ENCODE results near the gene ABCC4.

ABCC4 gene

GRCh38 chr13:95323930-95324662 lies 22.8 kb upstream of the ABCC4 start:
- POLR2A ChIA-PET = no interaction called here
- CTCF ChIA-PET = interaction anchor here (1.2 kb wide), 1 partner anchor 9 kb away, joined by 3 read pairs; no protein-coding TSS in a partner anchor
- DNase-seq (ENCODE audit: low read depth, low spot score) = no peak
- H3K4me3 ChIP-seq (ENCODE audit: low read depth, low read length) = no peak overlapping the region
- TF ChIP-seq CTCF (IDR thresholded peaks at IDR 0.05; ENCODE audit: insufficient read depth, low read length, missing control alignments) = no peak

- no peak for DNase-seq (ENCODE audit: low read depth, low spot score)
- POLR2A ChIA-PET = no interaction called here
- no peak overlapping the region for H3K4me3 ChIP-seq (ENCODE audit: low read depth, low read length)
- no peak for TF ChIP-seq CTCF (IDR thresholded peaks at IDR 0.05; ENCODE audit: insufficient read depth, low read length, missing control alignments)
- CTCF ChIA-PET = interaction anchor here (1.5 kb wide), 2 partner anchors 18 to 128 kb away, joined by 3 to 4 read pairs; no protein-coding TSS in a partner anchor
Measured at GRCh38 chr13:95319551-95320274, 18.5 kb upstream of the ABCC4 start.

GRCh38 chr13:95317039-95317989 lies 16.1 kb upstream of the ABCC4 start:
- DNase-seq (ENCODE audit: low read depth, low spot score) = no peak
- H3K4me3 ChIP-seq (ENCODE audit: low read depth, low read length) = no peak overlapping the region
- TF ChIP-seq CTCF (IDR thresholded peaks at IDR 0.05; ENCODE audit: insufficient read depth, low read length, missing control alignments) = no peak
- ChIA-PET CTCF (no interaction called here), POLR2A (no interaction called here)

- ChIA-PET CTCF (interaction anchor here (1.5 kb wide), 2 partner anchors 19 to 126 kb away, joined by 4 to 5 read pairs; no protein-coding TSS in a partner anchor), POLR2A (no interaction called here)
- no peak for TF ChIP-seq CTCF (IDR thresholded peaks at IDR 0.05; ENCODE audit: insufficient read depth, low read length, missing control alignments)
- H3K4me3 ChIP-seq (ENCODE audit: low read depth, low read length) = no peak overlapping the region
- DNase-seq (ENCODE audit: low read depth, low spot score) = no peak
Measured at GRCh38 chr13:95315752-95316151, 14.5 kb upstream of the ABCC4 start.

GRCh38 chr13:95307507-95307906 lies 6.3 kb upstream of the ABCC4 start:
- CTCF ChIA-PET = no interaction called here
- POLR2A ChIA-PET = no interaction called here
- no peak overlapping the region for H3K4me3 ChIP-seq (ENCODE audit: low read depth, low read length)
- no peak for TF ChIP-seq CTCF (IDR thresholded peaks at IDR 0.05; ENCODE audit: insufficient read depth, low read length, missing control alignments)
- no peak for DNase-seq (ENCODE audit: low read depth, low spot score)
